ENCODE measurements around the gene DGCR8.
A peak's percentile ranks its signal among the peaks of the same experiment; 100 is the strongest.

The DGCR8 gene

DNA sequence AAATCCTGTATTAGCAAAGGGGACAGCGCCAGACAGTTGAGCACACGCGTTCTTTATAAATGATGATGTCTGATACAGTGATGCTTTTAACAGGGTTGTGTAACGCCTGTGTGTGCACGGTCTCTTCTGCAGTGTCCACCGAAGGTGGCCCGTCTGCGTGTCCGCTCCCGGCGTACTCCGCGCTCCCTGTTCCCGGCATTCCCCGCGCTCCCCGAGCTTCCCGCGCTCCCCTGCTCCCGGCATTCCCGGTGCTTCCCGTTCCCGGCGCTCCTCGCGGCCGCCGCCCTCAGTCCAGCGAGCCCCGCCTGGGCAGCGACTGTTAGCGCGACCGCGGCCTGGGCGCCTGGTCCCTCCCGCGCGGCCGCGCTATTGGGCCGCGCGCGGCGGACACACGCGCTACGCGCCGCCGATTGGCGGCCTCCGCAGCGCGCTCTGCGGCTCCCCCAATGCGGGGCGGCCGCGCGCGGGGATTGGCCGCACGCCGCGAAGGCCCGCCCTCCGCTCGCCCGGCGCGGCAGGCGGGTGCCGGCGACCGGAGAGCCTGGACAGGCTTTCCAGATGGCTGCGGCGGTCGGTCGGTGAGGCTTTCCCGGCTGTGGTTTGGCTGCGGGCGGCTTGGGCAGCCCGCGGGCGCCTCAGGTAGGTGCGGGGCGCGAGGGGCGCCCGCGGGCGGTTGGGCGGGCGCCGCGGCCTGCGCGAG is at the start of gene DGCR8:
DGCR8 (plus strand) TSS at position 497 of the 700 bp plus-strand sequence. CDS start 5,723 bp downstream, outside the sequence.
- DNase-seq: peak; percentile 36 to 59 (median 50)

GRCh38 chr22:20031732-20032406 is 48.2 kb upstream of the DGCR8 start:
- peak in 1 of 4 experiments; percentile 23 for DNase-seq

DNA sequence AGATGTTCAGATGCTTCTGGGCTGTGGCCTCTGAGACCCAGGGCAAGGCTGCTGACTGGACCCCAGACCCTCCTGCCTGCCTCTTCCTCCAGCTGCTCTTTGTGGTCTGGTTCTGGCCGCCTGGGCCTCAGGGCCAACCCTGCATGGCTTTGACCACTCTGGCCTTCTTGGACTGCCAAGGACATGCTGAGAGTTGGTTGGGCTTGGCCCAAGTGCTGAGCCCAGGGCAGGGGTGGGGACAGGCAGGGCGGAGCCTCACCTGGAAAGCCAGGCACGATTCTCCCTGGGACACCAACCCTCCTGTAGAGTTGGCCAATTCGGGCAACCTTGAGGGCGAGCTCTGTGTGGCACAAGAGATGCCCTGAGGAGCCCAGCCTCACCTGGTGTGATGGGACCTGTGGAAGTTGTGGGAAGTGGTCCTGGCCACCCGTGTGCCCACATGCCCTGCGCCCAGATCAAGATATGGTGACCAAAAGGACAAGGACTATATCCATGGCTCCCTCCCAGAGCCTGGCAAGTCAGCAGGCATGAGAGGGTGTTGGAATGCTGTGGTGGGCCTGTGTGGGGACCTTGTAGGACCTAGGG is 47.5 kb upstream of the DGCR8 start:
- DNase-seq: no peak

- DNase-seq: no peak
These were observed 46.9 kb upstream of the DGCR8 start for GRCh38 chr22:20033045-20033706.

GRCh38 chr22:20034143-20034542 is 45.9 kb upstream of the DGCR8 start:
- no peak for DNase-seq

- no peak for DNase-seq
These were observed 44.5 kb upstream of the DGCR8 start for GRCh38 chr22:20035375-20036083.

DNA sequence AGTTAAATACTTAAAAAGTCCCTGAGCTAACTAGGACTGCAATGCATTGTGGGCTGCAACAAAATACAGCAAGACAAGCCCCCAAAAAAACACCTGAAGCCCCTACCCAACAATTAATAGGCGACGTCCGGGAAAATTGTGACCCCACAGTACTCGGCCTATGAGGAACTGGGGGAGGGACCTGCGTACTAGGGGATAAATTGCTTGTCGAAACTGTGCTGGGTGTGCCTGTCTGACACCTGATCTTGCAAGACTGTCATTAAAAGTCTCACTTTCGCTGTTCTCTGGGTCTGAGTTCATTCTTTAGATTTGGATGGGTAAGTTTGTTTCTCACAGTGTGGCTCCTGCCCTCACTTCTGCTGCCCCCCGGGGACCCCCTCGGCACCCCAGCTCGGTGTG is 44.0 kb upstream of the DGCR8 start:
- no peak for DNase-seq

- no peak for DNase-seq
These were observed 43.3 kb upstream of the DGCR8 start for GRCh38 chr22:20036535-20037392.

GRCh38 chr22:20037419-20037818 is 42.6 kb upstream of the DGCR8 start:
- DNase-seq: no peak

- no peak for DNase-seq
These were observed 41.5 kb upstream of the DGCR8 start for GRCh38 chr22:20038574-20038973.

GRCh38 chr22:20039683-20040325 is 40.2 kb upstream of the DGCR8 start:
- DNase-seq: no peak

GRCh38 chr22:20040327-20041200 is 39.5 kb upstream of the DGCR8 start:
- no peak for DNase-seq

DNA sequence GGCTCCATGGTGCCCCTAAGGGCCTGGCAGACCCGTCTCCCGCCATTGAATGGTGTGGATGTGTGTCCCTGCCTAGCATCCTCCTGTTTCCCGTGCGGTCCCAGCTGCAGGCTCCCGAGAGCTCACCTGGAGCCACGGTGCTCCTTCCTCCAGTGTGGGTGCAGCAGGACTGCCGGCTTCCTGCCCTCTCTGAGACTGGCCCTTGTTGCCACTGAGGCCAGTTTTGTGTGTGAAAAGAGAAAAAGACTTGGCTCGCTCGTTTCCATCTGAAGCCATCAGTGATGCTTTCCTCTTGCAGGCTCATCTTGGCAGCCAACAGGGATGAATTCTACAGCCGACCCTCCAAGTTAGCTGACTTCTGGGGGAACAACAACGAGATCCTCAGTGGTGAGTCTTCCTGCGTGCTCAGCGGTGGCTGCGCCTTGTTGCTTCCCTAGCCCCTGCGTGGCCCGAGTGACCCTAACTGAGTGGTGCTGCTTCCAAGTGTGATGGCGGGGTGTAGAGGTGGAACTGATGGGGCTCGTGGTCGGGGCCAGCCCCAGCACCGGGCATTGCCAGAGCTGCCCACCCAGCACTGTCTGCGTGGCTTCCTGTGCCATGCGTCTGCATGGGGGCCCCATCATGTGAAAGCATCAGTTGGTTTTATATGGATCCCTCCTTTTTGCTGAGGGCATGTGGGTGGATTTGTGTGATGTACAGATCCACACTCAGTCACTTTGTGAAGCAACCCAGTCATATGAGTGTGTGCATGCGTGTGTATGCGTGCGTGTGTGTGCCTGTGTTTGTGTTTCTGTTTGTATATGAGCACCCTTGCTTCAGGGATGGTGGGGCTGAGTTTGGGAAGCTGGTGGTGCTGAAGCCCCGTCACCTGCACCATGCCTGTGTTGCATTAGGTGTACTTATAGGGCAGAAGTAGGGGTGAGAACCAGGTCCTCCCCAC is 36.7 kb upstream of the DGCR8 start:
- DNase-seq: no peak

DNA sequence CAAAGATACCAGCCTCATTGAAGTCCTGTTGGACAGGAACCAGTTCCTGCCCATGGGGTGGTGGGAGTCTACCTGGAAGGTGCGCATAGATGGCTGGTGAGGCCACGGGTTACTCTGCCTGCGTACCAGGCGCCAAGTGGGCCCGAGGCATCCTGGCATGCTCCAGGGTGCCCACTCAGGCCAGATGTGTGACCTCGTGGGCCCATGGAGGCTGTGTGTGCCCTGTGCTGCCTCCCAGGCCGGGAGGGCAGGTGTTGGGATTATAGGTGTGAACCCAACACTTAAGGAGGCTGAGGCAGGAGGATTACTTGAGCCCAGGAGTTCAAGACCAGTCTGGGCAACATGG is 36.1 kb upstream of the DGCR8 start:
- no peak for DNase-seq

GRCh38 chr22:20044495-20045151 is 35.4 kb upstream of the DGCR8 start:
- no peak for DNase-seq

- no peak for DNase-seq
These were observed 33.3 kb upstream of the DGCR8 start for GRCh38 chr22:20046730-20047129.

- DNase-seq: no peak
These were observed 28.1 kb upstream of the DGCR8 start for GRCh38 chr22:20051927-20052308.

- no peak for DNase-seq
These were observed 27.5 kb upstream of the DGCR8 start for GRCh38 chr22:20052309-20053259.
